Esophagus muscularis mucosa (tissue), 4 donors: ENCODE results near the gene RMND5B. TPM values are rescaled to one million over a fixed set of nuclear protein-coding genes. Genes with fewer than 3 reads are reported as not detected.

Experiments used
- DNase-seq: peaks from one replicate; pipeline ENCODE4 v3.0.0-alpha.2; 2017; ENCODE audit errors: extremely low spot score
- H3K27ac ChIP-seq, 4 donors: fragments of 200-600 bp; sonication (generic); replicated peaks in 1 of 4; 1 replicate in 3 of 4; 2 replicates in 1 of 4; pipeline ENCODE4 v1.5.1; 2016 to 2019; ENCODE audit warnings: mild to moderate bottlenecking in 1 of 4
- H3K27me3 ChIP-seq, 4 donors: fragments of 200-600 bp; sonication (generic); one replicate each; pipeline versions ENCODE4 v1.5.1 to v1.6.0; 2016 to 2019
- H3K36me3 ChIP-seq, 4 donors: fragments of 200-600 bp; sonication (generic); one replicate each; pipeline ENCODE4 v1.5.1; 2016 to 2019
- H3K4me1 ChIP-seq, 4 donors: fragments of 200-600 bp; sonication (generic); one replicate each; pipeline ENCODE4 v1.5.1; 2016 to 2019
- H3K4me3 ChIP-seq, 4 donors: fragments of 200-600 bp; sonication (generic); 1 replicate in 2 of 4; 2 replicates in 2 of 4; pipeline ENCODE4 v1.5.1; 2016 to 2019; ENCODE audit warnings: mild to moderate bottlenecking in 4 of 4, moderate library complexity in 1 of 4
- H3K9me3 ChIP-seq, 4 donors: fragments of 200-600 bp; sonication (generic); 1 replicate in 3 of 4; 2 replicates in 1 of 4; pipeline ENCODE4 v1.5.1; 2016 to 2019
- CTCF ChIP-seq, 3 experiments: fragments of 200-600 bp in 2 of 3; fragments of 450-650 bp in 1 of 3; sonication (generic) in 2 of 3; IDR thresholded peaks; one replicate each; pipeline ENCODE4 v1.5.1; 2017 to 2019; ENCODE audit warnings: antibody characterized with exemption in 3 of 3, mild to moderate bottlenecking in 2 of 3, moderate library complexity in 1 of 3
- EP300 ChIP-seq: sonication (generic); formaldehyde crosslinking; IDR thresholded peaks from one replicate; pipeline ENCODE4 v1.6.1; 2017; ENCODE audit warnings: antibody characterized with exemption
- POLR2A ChIP-seq: fragments of 450-650 bp; IDR thresholded peaks from one replicate; pipeline ENCODE4 v1.6.1; 2017; ENCODE audit warnings: antibody characterized with exemption, moderate library complexity, mild to moderate bottlenecking, low read depth
- POLR2AphosphoS5 ChIP-seq, 2 donors: sonication (generic); formaldehyde crosslinking; IDR thresholded peaks; one replicate each; pipeline ENCODE4 v1.6.1; 2017; ENCODE audit warnings: antibody characterized with exemption in 2 of 2
- WGBS: methylation state at CpG from one replicate; pipeline ENCODE4 v1.1.5; 2018; 5-methylcytosine and 5-hydroxymethylcytosine counted together
- intact Hi-C: fragments of 100-400 bp; cut with DNase I; formaldehyde crosslinking; loops from one replicate; pipeline ENCODE4 v1.15.1; 2023
- total RNA-seq, 4 donors: library from RNA; depleted of rRNA; stranded (reverse); fragments of >200 nt; gene quantifications; one replicate each; pipeline versions ENCODE4 v1.1.0 to v1.2.1, GENCODE V29; 2016

The RMND5B gene, protein sequence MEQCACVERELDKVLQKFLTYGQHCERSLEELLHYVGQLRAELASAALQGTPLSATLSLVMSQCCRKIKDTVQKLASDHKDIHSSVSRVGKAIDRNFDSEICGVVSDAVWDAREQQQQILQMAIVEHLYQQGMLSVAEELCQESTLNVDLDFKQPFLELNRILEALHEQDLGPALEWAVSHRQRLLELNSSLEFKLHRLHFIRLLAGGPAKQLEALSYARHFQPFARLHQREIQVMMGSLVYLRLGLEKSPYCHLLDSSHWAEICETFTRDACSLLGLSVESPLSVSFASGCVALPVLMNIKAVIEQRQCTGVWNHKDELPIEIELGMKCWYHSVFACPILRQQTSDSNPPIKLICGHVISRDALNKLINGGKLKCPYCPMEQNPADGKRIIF
- 10 to 100 TPM; 43.2 to 53.9 (median 45.4) TPM for total RNA-seq

- peak within 1 kb of the TSS; percentile 94 to 99 (median 95) for H3K27ac ChIP-seq
- intact Hi-C loops, result no loop called here
- H3K36me3 ChIP-seq, result peaks cover 10 to 27% (median 19%) of the 10 kb centered on the region in 4 donors
- WGBS, result 0% methylated on average over 17 of the region's 102 CpGs
- H3K4me3 ChIP-seq, result peak within 1 kb of the TSS; percentile 75 to 88 (median 82)
- DNase-seq, result no peak
- TF ChIP-seq POLR2AphosphoS5 (IDR thresholded peaks at IDR 0.05), result peak; percentile 70 to 87
- no peak for TF ChIP-seq EP300
- peak; percentile 28 for TF ChIP-seq POLR2A
- TF ChIP-seq CTCF (IDR thresholded peaks at IDR 0.05), result no peak
- peaks cover 17 to 20% (median 19%) of the 10 kb centered on the region in 4 donors for H3K4me1 ChIP-seq
- no peaks in the 10 kb centered on the region for H3K9me3 ChIP-seq
- no peaks in the 10 kb centered on the region for H3K27me3 ChIP-seq
Measured at GRCh38 chr5:178130576-178131445, at the start of gene RMND5B. TSS of gene RMND5B (plus strand) at chr5:178131014. CDS start at chr5:178138120, 7,106 bp downstream.

- no peak for DNase-seq
- Histone ChIP-seq H3K4me3 (no peak overlapping the region), H3K9me3 (no peaks in the 10 kb centered on the region), H3K36me3 (no peaks in the 10 kb centered on the region), H3K27me3 (peaks cover 0 to 52% (median 0%) of the 10 kb centered on the region in 4 donors), H3K27ac (no peak overlapping the region), H3K4me1 (no peaks in the 10 kb centered on the region)
- WGBS, result 71% methylated on average over 9 of the region's 12 CpGs
- intact Hi-C loops, result no loop called here
- TF ChIP-seq CTCF (IDR thresholded peaks at IDR 0.05), result no peak
- no peak for TF ChIP-seq POLR2AphosphoS5 (IDR thresholded peaks at IDR 0.05)
- TF ChIP-seq EP300, result no peak
- no peak for TF ChIP-seq POLR2A
Measured at GRCh38 chr5:178081571-178082243, 49.1 kb upstream of the RMND5B start.

GRCh38 chr5:178083922-178084321 lies 46.9 kb upstream of the RMND5B start:
- Histone ChIP-seq H3K27me3 (peaks cover 0 to 71% (median 0%) of the 10 kb centered on the region in 4 donors), H3K36me3 (no peaks in the 10 kb centered on the region), H3K27ac (no peak overlapping the region), H3K4me1 (no peaks in the 10 kb centered on the region), H3K4me3 (no peak overlapping the region), H3K9me3 (no peaks in the 10 kb centered on the region)
- DNase-seq, result no peak
- intact Hi-C loops, result no loop called here
- WGBS, result 71% methylated on average over 6 of the region's 6 CpGs
- TF ChIP-seq CTCF (IDR thresholded peaks at IDR 0.05) (no peak), POLR2A (no peak), POLR2AphosphoS5 (IDR thresholded peaks at IDR 0.05) (no peak), EP300 (no peak)

DNA sequence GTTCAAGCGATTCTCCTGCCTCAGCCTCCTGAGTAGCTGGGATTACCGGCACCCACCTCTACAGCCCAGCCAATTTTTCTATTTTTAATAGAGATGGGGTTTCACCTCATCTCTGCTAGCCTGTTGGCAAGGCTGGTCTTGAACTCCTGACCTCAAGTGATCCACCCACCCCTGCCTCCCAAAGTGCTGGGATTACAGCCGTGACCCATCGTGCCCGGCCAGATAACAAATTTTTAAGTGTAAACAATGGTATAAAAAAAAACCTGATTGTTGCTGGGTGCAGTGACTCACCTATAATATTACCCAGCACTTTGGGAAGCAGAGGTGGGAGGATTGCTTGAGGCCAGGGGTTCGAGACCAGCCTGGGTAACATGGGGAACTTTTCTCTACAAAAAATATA lies 45.5 kb upstream of the RMND5B start:
- TF ChIP-seq CTCF (IDR thresholded peaks at IDR 0.05), result no peak
- no peak for TF ChIP-seq EP300
- no peak for TF ChIP-seq POLR2A
- no peak for TF ChIP-seq POLR2AphosphoS5 (IDR thresholded peaks at IDR 0.05)
- peaks cover 0 to 78% (median 0%) of the 10 kb centered on the region in 4 donors for H3K27me3 ChIP-seq

More for the DNA sequence above, 45.5 kb upstream of the RMND5B start:
- no peak for DNase-seq
- Histone ChIP-seq H3K4me1 (no peaks in the 10 kb centered on the region), H3K27ac (no peak overlapping the region), H3K4me3 (no peak overlapping the region), H3K36me3 (no peaks in the 10 kb centered on the region), H3K9me3 (no peaks in the 10 kb centered on the region)
- WGBS, result 80% methylated on average over 6 of the region's 6 CpGs
- intact Hi-C loops, result no loop called here
